HG02642 (cell line): Measurements from ENCODE around the gene VAV2.

Source experiments
- ATAC-seq: cut with Tn5 transposase; IDR thresholded peaks from one replicate; pipeline ENCODE4 v1.9.1; 2021; ENCODE audit warnings: mild to moderate bottlenecking; ENCODE audit not compliant: unreplicated experiment, poor library complexity

VAV2 gene

GRCh38 chr9:133727876-133728441 lies 264.2 kb downstream of the VAV2 start:
- ATAC-seq, result no peak

DNA sequence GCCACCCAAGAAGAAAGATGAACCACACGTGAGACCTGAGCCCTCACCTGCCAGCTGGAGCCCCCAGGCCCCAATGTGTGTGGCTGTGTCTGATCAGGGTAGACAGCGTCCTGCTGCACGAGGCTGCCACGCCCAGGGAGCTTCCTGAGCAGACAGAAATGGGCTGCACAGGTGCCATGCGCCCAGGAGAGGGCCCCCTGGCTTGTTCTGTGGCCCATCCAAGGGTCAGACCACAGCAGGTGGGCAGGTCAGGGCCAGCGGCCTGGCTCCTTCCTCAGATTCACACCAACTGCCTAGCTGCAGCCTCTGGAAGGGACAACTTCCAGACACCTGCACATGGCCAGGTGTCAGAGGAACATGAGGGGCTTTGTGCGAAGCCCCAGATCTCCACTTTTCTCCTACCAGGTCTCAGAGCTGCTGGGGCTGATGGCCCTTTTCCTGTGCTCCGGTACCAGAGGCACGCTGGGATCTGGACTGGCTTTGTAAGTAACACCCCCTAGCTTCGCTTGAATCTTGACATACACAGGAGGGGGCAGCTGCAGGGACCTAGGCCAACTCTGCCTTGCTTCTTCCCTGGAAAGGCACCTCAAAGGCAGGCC lies 264.7 kb downstream of the VAV2 start:
- no peak for ATAC-seq

DNA sequence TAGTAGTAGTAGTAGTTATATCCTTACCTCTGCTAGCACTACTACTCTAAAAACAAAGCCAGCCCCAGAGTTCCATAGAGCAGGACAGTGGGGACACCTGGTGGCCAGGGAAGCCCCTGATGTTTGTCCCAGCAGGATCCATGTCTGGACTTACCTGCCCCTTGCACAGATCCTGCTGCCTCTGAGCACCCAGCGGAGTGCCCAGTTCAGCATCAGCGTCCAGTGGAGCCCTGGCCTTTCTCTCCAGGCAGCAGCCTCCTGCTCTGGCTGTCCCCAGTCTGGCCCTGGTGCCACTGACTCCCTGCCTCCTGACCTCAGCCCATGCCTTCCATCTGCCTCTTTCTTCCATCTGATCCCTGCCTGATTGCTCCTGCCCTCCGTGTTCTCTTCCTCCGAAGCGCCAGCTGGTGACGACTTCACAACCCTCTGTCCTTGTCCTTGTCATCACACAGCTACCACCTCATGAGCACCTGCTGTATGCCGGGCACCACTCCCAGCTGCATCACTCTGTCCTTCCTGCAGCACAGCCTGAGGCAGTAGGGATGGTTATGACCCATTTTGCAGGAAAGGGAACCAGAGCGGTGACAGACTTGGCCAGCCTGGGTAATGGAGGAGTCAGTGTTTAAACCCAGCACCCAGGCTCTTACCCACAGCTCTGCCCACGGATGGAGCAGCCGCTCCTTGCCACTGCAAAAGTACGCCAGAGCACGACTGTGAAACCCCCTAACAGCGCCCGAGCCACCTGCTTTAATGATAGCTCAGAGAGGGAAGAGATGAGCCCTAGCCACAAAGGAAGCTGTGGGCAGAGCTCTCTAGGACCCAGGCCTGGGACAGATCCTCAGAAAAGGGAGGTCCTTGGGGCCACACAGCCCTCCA lies 265.5 kb downstream of the VAV2 start:
- ATAC-seq, result no peak

- ATAC-seq, result no peak
Observed at GRCh38 chr9:133725886-133726285, 266.2 kb downstream of the VAV2 start.

DNA sequence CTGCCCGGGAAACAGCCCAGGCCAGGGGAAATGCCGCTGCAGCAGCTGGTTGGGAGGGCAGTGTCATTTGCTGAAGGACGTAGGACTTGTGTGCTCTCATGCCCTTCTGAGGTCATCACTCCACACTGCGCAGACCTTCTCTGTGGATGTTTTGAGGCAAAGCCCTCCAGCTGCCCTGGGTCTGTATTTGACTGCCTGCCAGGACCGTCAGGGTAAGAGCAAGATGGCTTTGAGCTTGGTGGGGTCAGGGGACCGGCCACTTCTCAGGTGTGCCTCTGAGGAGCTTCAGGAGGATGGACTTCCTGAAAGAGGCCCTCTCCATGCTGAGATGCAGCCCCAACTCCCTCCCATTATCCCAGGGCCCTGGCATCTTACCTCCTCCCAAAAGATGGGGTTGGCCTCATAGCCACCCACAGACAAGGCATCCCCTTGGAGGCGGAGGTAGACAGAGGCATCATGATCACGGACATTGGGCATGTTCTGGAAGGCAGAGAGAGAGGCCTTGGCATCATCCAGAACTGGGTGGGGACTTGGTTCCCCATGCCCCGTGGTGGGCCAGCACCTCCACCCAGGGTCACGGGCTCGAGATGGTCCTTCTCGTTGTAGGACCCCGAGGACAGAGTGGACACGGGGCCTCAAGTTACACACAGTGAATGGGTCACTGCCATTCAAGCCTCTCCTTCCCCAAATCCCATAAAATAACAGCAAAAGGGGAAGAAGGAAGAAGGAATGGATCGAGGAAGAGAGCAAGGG lies 273.4 kb downstream of the VAV2 start:
- ATAC-seq, result no peak

- ATAC-seq, result no peak
Observed at GRCh38 chr9:133717113-133718031, 274.8 kb downstream of the VAV2 start.

DNA sequence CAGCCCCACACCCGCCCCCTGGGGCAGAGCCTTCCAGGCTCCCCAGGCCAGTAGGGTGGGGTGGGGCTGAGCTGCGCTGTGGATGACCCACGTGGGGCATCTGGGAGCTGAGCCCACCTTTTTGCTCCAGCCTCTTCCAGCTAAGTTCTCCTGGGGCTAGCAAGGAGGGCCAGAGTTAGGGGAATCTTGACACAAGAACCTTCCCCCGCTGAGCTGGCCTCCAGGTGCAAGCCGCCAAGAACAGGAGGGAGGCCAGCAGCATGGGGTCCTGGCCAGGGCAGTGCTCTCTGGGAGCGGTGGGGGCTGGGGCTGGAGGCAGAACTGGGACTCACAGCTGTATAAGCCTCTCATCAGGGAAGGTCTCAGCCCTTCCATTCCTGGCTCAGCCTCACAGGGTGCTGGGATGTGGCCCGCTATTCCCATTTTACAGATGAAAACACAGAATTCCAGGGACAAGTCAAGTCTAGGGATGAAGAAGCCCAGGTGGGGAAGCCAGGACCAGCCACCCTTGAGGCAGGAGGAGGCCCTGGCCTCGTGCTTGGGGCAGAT lies 275.5 kb downstream of the VAV2 start:
- no peak for ATAC-seq

GRCh38 chr9:133715866-133716563 lies 276.1 kb downstream of the VAV2 start:
- no peak for ATAC-seq

- no peak for ATAC-seq
Observed at GRCh38 chr9:133715295-133715865, 276.7 kb downstream of the VAV2 start.

GRCh38 chr9:133714606-133715294 lies 277.4 kb downstream of the VAV2 start:
- ATAC-seq, result no peak

DNA sequence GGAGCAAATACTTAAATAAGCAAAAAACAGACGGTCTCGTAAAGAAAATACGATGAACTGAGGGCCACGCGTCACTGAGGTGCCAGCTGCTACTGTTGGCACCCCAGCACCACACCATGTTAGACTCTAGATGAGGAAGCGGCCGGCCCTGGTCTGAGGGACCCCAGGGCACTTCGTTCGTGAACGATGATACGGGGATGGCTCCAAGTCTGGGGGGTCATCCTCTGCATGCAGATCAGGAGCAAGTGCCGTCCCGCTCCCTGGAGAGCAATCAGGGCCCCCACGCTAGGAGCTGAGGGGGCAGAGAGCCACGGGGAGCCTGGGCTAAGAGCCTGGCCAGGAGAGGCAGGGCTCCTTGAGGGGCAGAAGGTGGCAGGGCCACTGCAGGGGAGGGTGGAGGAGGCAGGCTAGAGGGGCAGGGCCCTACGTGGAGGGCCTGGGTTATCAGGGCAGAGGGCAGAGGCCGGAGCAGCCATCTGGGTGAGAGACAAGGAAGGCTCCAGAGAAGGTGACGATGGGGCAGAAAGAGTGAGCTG lies 278.1 kb downstream of the VAV2 start:
- ATAC-seq, result no peak

DNA sequence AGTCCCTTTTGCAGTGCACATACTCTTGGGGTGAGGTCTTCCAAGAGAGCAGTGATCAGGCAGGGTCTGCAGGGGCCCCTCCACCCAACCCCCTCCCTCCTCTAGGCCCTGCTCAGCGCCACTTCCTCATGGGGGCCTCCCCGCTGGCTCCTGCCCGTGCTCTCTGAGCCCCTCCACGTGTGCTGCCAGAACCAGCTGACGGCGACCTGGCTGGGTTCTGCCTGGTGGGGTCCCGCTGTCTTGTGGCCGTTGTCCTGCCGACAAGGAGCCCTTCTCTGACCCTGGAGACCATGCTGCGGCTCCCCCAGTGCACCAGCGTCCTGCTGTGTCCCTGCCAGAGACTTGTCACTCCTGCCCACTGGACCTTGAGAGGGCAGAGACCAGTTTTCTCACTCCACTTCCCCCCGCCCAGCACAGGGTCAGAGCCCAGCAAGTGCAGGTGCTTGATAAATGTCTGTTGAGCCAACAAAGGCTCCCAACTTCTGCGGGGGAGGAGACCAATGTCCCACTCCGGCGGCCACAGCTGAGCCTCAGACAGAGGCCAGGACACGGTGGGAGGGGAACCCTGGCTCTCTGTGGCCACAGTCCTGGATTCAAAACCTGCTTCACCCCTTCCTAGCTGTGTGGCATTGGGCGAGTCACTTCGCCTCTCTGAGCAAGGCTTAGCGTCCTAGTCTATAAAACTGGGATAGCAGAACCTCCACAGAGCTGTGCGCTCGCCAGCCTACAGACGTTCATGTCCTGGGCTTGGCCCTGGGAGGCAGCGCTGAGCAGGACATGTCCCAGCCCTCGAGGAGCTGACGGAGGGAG lies 278.8 kb downstream of the VAV2 start:
- no peak for ATAC-seq

DNA sequence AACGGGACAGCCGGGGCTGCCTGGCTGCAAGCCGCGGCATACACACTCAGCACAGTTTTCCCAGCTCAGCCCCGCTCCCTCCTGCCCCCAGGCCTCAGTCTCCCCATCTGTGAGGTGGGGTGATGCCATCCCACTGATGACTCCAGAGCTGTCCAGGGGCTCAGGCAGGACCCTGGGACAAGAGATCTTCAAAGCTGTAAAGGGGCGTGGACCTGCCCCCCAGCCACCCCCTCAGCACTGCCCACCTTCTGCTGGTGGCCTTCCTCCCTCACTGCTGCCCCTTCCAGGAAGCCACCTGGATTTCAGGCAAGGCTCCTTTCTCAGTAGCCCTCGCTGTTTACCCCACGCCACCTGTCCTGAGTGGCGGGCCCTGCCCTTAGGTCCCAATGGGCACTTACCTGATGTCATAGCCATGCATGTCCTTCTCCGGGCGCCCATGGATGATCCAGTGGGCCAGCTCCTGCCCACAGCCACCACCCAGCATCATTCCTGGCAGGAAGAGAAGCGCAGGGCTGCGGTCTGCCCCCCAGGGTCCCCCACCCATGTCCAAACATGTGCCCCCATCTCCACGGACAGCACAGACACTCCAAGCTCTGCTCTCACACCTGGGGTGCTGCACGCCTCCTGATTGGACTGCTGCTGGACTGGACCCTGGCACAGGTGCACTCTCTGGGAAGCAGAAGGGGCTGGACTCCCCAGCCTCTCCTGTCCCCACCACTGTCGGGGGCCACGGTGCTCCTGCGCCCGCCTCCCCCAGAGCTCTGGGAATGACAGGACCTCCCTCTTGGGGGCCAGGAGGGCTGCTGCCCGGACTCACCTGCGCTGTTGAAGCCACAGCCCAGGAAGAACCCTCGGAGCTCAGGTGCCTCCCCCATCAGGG lies 279.7 kb downstream of the VAV2 start:
- no peak for ATAC-seq
